K562 (cell line): ENCODE measurements around the gene GATA1. TPM values are rescaled to one million over a fixed set of nuclear protein-coding genes. Genes with fewer than 3 reads are reported as not detected.

Experiments
- BACH1 ChIP-seq: fragments of 200-800 bp; sonication (Bioruptor generic); IDR thresholded peaks from 2 replicates; pipeline ENCODE4 v1.6.1; 2016; ENCODE audit warnings: missing genetic modification characterization, missing compliant biosample characterization
- BRD9 ChIP-seq: fragments of 450-650 bp; IDR thresholded peaks from 2 replicates; pipeline ENCODE4 v1.6.1; 2018; ENCODE audit warnings: low read depth; ENCODE audit not compliant: partially characterized antibody
- CBX3 ChIP-seq, 2 experiments: IDR thresholded peaks; 1 replicate in 1 of 2; 2 replicates in 1 of 2; pipeline ENCODE4 v1.6.1; 2012; ENCODE audit warnings: inconsistent platforms in 2 of 2, low read length in 2 of 2, borderline replicate concordance in 1 of 2, control low read depth in 1 of 2
- CGGBP1 ChIP-seq: fragments of 250-450 bp; sonication (Bioruptor Pico); IDR thresholded peaks from 2 replicates; pipeline ENCODE4 v1.9.0; 2021; ENCODE audit warnings: mild to moderate bottlenecking
- CTCF ChIP-seq, 3 experiments: IDR thresholded peaks in 2 of 3; conservative IDR thresholded peaks in 1 of 3; 2 replicates each; pipeline ENCODE4 v1.5.1; 2011 to 2012; ENCODE audit warnings: low read length in 3 of 3, mild to moderate bottlenecking in 3 of 3, control low read depth in 2 of 3, improper control_type of control experiment in 1 of 3, inconsistent platforms in 1 of 3, low read depth in 1 of 3, mixed read lengths in 1 of 3, moderate library complexity in 1 of 3; ENCODE audit not compliant: insufficient read depth in 2 of 3
- EP400 ChIP-seq: fragments of 450-650 bp; IDR thresholded peaks from 2 replicates; pipeline ENCODE4 v1.6.1; 2017; ENCODE audit warnings: antibody characterized with exemption, mild to moderate bottlenecking, moderate library complexity
- HDAC1 ChIP-seq, 2 experiments: fragments of 450-650 bp; IDR thresholded peaks; 2 replicates each; pipeline ENCODE4 v1.6.1; 2016 to 2017; ENCODE audit warnings: inconsistent platforms in 1 of 2, mild to moderate bottlenecking in 1 of 2, moderate library complexity in 1 of 2
- HNRNPK ChIP-seq: fragments of 200-400 bp; formaldehyde crosslinking; IDR thresholded peaks from one replicate; pipeline ENCODE4 v1.6.1; 2018; ENCODE audit warnings: mild to moderate bottlenecking, low read depth, low read length; ENCODE audit not compliant: poor library complexity, severe bottlenecking
- KDM2B ChIP-seq: fragments of 250-450 bp; sonication (Bioruptor Pico); IDR thresholded peaks from 2 replicates; pipeline ENCODE4 v1.8.0; 2021; ENCODE audit warnings: mild to moderate bottlenecking, moderate library complexity
- MAZ ChIP-seq, 2 experiments: fragments of 450-650 bp in 1 of 2; sonication (generic) in 1 of 2; formaldehyde crosslinking; IDR thresholded peaks in 1 of 2; conservative IDR thresholded peaks in 1 of 2; 2 replicates each; pipeline versions ENCODE4 v1.4.0 to v1.5.0; 2020; ENCODE audit warnings: mild to moderate bottlenecking in 1 of 2, missing genetic modification reagents in 1 of 2
- MTA3 ChIP-seq: fragments of 450-650 bp; formaldehyde crosslinking; IDR thresholded peaks from 2 replicates; pipeline ENCODE4 v1.6.1; 2017; ENCODE audit warnings: mild to moderate bottlenecking, borderline replicate concordance
- NCOA4 ChIP-seq: fragments of 450-650 bp; IDR thresholded peaks from 2 replicates; pipeline ENCODE4 v1.6.1; 2018; ENCODE audit warnings: mild to moderate bottlenecking; ENCODE audit not compliant: partially characterized antibody
- PRPF4 ChIP-seq: fragments of 200-400 bp; formaldehyde crosslinking; IDR thresholded peaks from one replicate; pipeline ENCODE4 v1.6.1; 2017; ENCODE audit warnings: low read length, low read depth, mild to moderate bottlenecking; ENCODE audit not compliant: insufficient read depth, poor library complexity, severe bottlenecking
- PURB ChIP-seq: sonication (generic); formaldehyde crosslinking; IDR thresholded peaks from 2 replicates; pipeline ENCODE4 v1.9.0; 2021; ENCODE audit warnings: low read depth, mild to moderate bottlenecking, missing genetic modification reagents
- RBM39 ChIP-seq: fragments of 200-400 bp; formaldehyde crosslinking; optimal IDR thresholded peaks from 2 replicates; pipeline ENCODE3; 2018; ENCODE audit warnings: low read depth, low read length
- SAFB2 ChIP-seq: fragments of 200-400 bp; formaldehyde crosslinking; IDR thresholded peaks from 2 replicates; pipeline ENCODE4 v1.6.1; 2018; ENCODE audit warnings: borderline replicate concordance, low read length, low read depth, moderate library complexity; ENCODE audit not compliant: severe bottlenecking
- SIN3A ChIP-seq, 2 experiments: fragments of 150-350 bp in 1 of 2; IDR thresholded peaks; 2 replicates each; pipeline ENCODE4 v1.6.1; 2011 to 2016; ENCODE audit warnings: borderline replicate concordance in 2 of 2, low read depth in 2 of 2, low read length in 2 of 2, mild to moderate bottlenecking in 2 of 2, moderate library complexity in 2 of 2; ENCODE audit not compliant: control insufficient read depth in 1 of 2
- TAF1 ChIP-seq: IDR thresholded peaks from 2 replicates; pipeline ENCODE4 v1.6.1; 2011; ENCODE audit warnings: mild to moderate bottlenecking, low read length, moderate library complexity; ENCODE audit not compliant: insufficient read depth, control insufficient read depth, severe bottlenecking; ENCODE audit errors: extremely low read depth
- TRIM24 ChIP-seq, 2 experiments: fragments of 450-650 bp; IDR thresholded peaks; 2 replicates each; pipeline ENCODE4 v1.6.1; 2016
- XRCC5 ChIP-seq: fragments of 200-400 bp; formaldehyde crosslinking; IDR thresholded peaks from 2 replicates; pipeline ENCODE4 v1.6.1; 2017; ENCODE audit warnings: low read depth, mild to moderate bottlenecking, low read length
- ZNF174 ChIP-seq: fragments of 250-450 bp; sonication (Bioruptor Pico); IDR thresholded peaks from 2 replicates; pipeline ENCODE4 v1.4.0; 2020; ENCODE audit warnings: mild to moderate bottlenecking
- ZSCAN29 ChIP-seq: fragments of 450-650 bp; IDR thresholded peaks from 2 replicates; pipeline ENCODE4 v1.6.1; 2017
- polyA plus RNA-seq, 8 experiments: library from polyadenylated mRNA; depleted of rRNA in 4 of 8; stranded (reverse) in 5 of 8; unstranded in 3 of 8; fragments of >200 nt; fragmentation: Nextera tagmentation in 2 of 8; fragmentation: Illumina TruSeq in 1 of 8; extraction: Ambion mirVana in 2 of 8; extraction: Trizol in 1 of 8; gene quantifications; 2 replicates each; pipeline versions ENCODE4 v1.2.1 to v1.2.3, GENCODE V29; 2011 to 2014; ENCODE audit warnings: inconsistent platforms in 1 of 8, missing spikeins in 1 of 8
- total RNA-seq, 7 experiments: library from RNA; depleted of rRNA in 6 of 7; stranded (reverse); fragments of >200 nt in 6 of 7; fragmentation: Illumina TruSeq in 2 of 7; extraction: Trizol in 2 of 7; gene quantifications; 2 replicates each; pipeline versions ENCODE4 v1.2.1 to v1.2.3, GENCODE V29; 2011 to 2021; ENCODE audit warnings: low replicate concordance in 1 of 7
- TF ChIP-seq, protein P1 (sequence below): sonication (generic); formaldehyde crosslinking; IDR thresholded peaks from 2 replicates; pipeline ENCODE4 v1.8.1; 2022; ENCODE audit warnings: missing genetic modification reagents
- TF ChIP-seq, protein P2 (sequence below): fragments of 250-450 bp; sonication (Bioruptor Pico); IDR thresholded peaks from 2 replicates; pipeline ENCODE4 v1.8.0; 2021; ENCODE audit warnings: borderline replicate concordance, mild to moderate bottlenecking, moderate library complexity; ENCODE audit not compliant: poor library complexity, severe bottlenecking

Gene GATA1
- total and polyA plus RNA-seq, 9 of the 15 experiments (the other 6 are each of a cell fraction or from before 2014, with no cell fraction given), result 11.9 to 291 (median 116) TPM

- TF ChIP-seq XRCC5 (0 out of 2 replicates have a peak, but pooled peaks have one; percentile 88), HNRNPK (no peak), SAFB2 (no peak), BRD9 (peak; percentile 21), MTA3 (peak; percentile 57), ZSCAN29 (no peak), CTCF (IDR thresholded peaks at IDR 0.05 in 2 of 3, conservative IDR thresholded peaks at IDR 0.05 in 1 of 3; ENCODE audit: insufficient read depth in 2 of 3, low read depth in 1 of 3, low read length in 3 of 3) (no peak), HDAC1 (IDR thresholded peaks at IDR 0.05) (peak; percentile 15 to 82; a peak in 2 of 4 replicates), TRIM24 (IDR thresholded peaks at IDR 0.05) (peak; percentile 85 to 93), SIN3A (IDR thresholded peaks at IDR 0.05; ENCODE audit: borderline replicate concordance in 2 of 2, control insufficient read depth in 1 of 2, low read depth in 2 of 2, low read length in 2 of 2) (peak in 1 of 2 experiments; percentile 50; a peak in 1 of 4 replicates), CGGBP1 (no peak), PURB (CRISPR knock-in tag) (no peak), EP400 (no peak), TAF1 (peak; percentile 60), BACH1 (tag) (no peak), ZNF174 (CRISPR knock-in tag) (no peak), PRPF4 (no peak), RBM39 (no peak), MAZ (CRISPR knock-in tag; conservative IDR thresholded peaks at IDR 0.05 in 1 of 2, IDR thresholded peaks at IDR 0.05 in 1 of 2) (peak; percentile 90 to 95), KDM2B (CRISPR knock-in tag) (no peak), CBX3 (IDR thresholded peaks at IDR 0.05; ENCODE audit: borderline replicate concordance in 1 of 2, low read length in 2 of 2) (peak in 1 of 2 experiments; percentile 24; a peak in 1 of 3 replicates), NCOA4 (no peak)
- TF ChIP-seq, protein P1, sequence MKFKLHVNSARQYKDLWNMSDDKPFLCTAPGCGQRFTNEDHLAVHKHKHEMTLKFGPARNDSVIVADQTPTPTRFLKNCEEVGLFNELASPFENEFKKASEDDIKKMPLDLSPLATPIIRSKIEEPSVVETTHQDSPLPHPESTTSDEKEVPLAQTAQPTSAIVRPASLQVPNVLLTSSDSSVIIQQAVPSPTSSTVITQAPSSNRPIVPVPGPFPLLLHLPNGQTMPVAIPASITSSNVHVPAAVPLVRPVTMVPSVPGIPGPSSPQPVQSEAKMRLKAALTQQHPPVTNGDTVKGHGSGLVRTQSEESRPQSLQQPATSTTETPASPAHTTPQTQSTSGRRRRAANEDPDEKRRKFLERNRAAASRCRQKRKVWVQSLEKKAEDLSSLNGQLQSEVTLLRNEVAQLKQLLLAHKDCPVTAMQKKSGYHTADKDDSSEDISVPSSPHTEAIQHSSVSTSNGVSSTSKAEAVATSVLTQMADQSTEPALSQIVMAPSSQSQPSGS (CRISPR knock-in tag), result no peak
- TF ChIP-seq, protein P2, sequence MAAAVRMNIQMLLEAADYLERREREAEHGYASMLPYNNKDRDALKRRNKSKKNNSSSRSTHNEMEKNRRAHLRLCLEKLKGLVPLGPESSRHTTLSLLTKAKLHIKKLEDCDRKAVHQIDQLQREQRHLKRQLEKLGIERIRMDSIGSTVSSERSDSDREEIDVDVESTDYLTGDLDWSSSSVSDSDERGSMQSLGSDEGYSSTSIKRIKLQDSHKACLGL (CRISPR knock-in tag), result no peak
Observed at GRCh38 chrX:48782795-48783194, 3.6 kb upstream of the GATA1 start (continued).
